Fibroblast of the aortic adventitia (primary cell): ENCODE data around the gene TMEM52. TPM values are rescaled to one million over a fixed set of nuclear protein-coding genes. Genes with fewer than 3 reads are reported as not detected.

ENCODE experiments used
- DNase-seq: peaks from one replicate; pipeline ENCODE4 v3.0.0-alpha.2; 2010; ENCODE audit warnings: low read depth
- H3K4me3 ChIP-seq: 2 replicates; pipeline ENCODE4 v1.5.1; 2011; ENCODE audit warnings: low read depth, mild to moderate bottlenecking, control low read depth, low read length, moderate library complexity
- CTCF ChIP-seq: IDR thresholded peaks from 2 replicates; pipeline ENCODE4 v1.5.1; 2011; ENCODE audit warnings: mild to moderate bottlenecking, low read length, control low read depth, inconsistent platforms; ENCODE audit not compliant: insufficient read depth
- total RNA-seq: library from RNA; depleted of rRNA; stranded (reverse); fragments of >200 nt; gene quantifications from 2 replicates; pipeline ENCODE4 v1.2.3, GENCODE V29; 2012; ENCODE audit warnings: low replicate concordance

TMEM52 gene
- total RNA-seq, 1 donor = 0.72 TPM

GRCh38 chr1:1894354-1895059 is 24.6 kb downstream of the TMEM52 start:
- no peak overlapping the region for H3K4me3 ChIP-seq
- no peak for TF ChIP-seq CTCF
- no peak for DNase-seq

DNA sequence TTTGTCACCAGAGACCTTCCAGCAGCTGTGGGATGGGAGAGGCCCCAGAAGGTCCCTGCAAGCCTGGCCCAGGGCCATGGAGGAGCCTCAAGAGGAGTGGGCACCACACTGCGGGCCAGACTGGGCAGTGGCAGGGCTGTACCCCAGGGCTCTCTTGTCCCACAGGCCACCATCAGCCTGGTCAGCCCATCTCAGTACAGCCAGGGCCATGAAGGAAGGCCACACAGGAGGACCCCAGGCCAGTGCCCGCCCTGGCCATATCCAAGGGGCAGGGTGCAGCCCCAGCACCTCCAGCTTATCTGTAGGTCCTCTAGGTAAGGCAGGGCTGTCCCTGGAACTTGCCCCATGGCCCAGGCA is 25.1 kb downstream of the TMEM52 start:
- no peak for DNase-seq
- no peak overlapping the region for H3K4me3 ChIP-seq
- TF ChIP-seq CTCF = no peak

GRCh38 chr1:1893291-1893985 is 25.6 kb downstream of the TMEM52 start:
- TF ChIP-seq CTCF = no peak
- no peak for DNase-seq
- H3K4me3 ChIP-seq = no peak overlapping the region

DNA sequence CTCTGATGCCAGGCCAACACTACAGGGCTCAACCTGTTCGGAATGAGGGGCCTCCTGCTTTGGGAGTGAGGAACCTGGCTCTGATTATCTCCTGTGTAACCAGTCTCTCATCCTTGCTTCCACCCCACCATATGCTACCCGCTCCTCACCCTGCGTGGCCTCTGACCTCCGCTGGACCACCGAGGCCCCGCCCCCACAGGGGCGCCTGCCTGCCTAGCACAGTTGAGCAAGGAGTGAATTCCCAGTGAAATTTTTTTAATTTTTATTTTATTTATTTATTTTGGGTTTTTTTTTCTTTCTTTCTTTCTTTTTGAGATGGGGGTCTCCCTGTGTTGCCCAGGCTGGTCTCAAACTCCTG is 26.3 kb downstream of the TMEM52 start:
- no peak for TF ChIP-seq CTCF
- no peak overlapping the region for H3K4me3 ChIP-seq
- no peak for DNase-seq

- no peak for DNase-seq
- H3K4me3 ChIP-seq = peak overlapping the region; percentile 83
- TF ChIP-seq CTCF = no peak
These were observed 26.9 kb downstream of the TMEM52 start for GRCh38 chr1:1892079-1892762.

GRCh38 chr1:1891349-1892078 is 27.6 kb downstream of the TMEM52 start:
- TF ChIP-seq CTCF = no peak
- DNase-seq = peak; percentile 44
- peak overlapping the region; percentile 83 for H3K4me3 ChIP-seq
